ENCODE data around the gene EPHA3.

Gene EPHA3

GRCh38 chr3:89227634-89228033 is 120.2 kb downstream of the EPHA3 start:
- no peak for ATAC-seq (ENCODE audit: low read depth)

DNA sequence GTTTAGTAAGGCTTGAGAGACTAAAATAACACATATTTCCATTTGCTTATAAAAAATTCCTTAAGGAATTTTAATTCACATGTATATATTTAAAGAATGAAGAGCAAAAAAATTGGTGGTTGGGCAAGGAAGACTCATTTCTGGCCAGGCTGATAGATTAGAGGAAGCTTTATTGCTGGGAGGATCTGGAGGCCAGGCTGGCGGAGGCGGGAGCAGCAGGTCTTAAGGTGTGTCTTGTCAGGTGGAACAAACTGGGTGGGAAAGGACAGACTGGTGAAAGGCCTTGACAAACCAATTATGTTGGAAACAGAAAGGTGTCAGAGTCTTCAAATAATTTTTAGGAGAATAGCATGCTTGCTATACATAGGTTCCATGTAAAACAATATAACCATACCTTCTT is 124.7 kb downstream of the EPHA3 start:
- DNase-seq (ENCODE audit: low spot score) (no peak), ATAC-seq (ENCODE audit: low read depth) (no peak)
- TF ChIP-seq CTCF (IDR thresholded peaks at IDR 0.05; ENCODE audit: poor library complexity, severe bottlenecking), result no peak
- H3K27ac ChIP-seq (ENCODE audit: poor library complexity, severe bottlenecking), result no peak overlapping the region
- H3K9me3 ChIP-seq (ENCODE audit: severe bottlenecking), result no peaks in the 10 kb centered on the region
- peaks cover 9% of the 10 kb centered on the region for H3K4me1 ChIP-seq (ENCODE audit: insufficient read depth, poor library complexity, severe bottlenecking)
- no peaks in the 10 kb centered on the region for H3K27me3 ChIP-seq (ENCODE audit: insufficient read depth, poor library complexity, severe bottlenecking)
- no peaks in the 10 kb centered on the region for H3K36me3 ChIP-seq (ENCODE audit: low read depth)
- no peak overlapping the region for H3K4me3 ChIP-seq (ENCODE audit: severe bottlenecking)

More at GRCh38 chr3:89227634-89228033, 120.2 kb downstream of the EPHA3 start:
- Histone ChIP-seq H3K4me3 (ENCODE audit: severe bottlenecking) (no peak overlapping the region), H3K4me1 (ENCODE audit: insufficient read depth, poor library complexity, severe bottlenecking) (peaks cover 12% of the 10 kb centered on the region), H3K36me3 (ENCODE audit: low read depth) (no peaks in the 10 kb centered on the region), H3K27ac (ENCODE audit: poor library complexity, severe bottlenecking) (no peak overlapping the region), H3K27me3 (ENCODE audit: insufficient read depth, poor library complexity, severe bottlenecking) (no peaks in the 10 kb centered on the region), H3K9me3 (ENCODE audit: severe bottlenecking) (no peaks in the 10 kb centered on the region)
- TF ChIP-seq CTCF (IDR thresholded peaks at IDR 0.05; ENCODE audit: poor library complexity, severe bottlenecking), result no peak
- no peak for DNase-seq (ENCODE audit: low spot score)

DNA sequence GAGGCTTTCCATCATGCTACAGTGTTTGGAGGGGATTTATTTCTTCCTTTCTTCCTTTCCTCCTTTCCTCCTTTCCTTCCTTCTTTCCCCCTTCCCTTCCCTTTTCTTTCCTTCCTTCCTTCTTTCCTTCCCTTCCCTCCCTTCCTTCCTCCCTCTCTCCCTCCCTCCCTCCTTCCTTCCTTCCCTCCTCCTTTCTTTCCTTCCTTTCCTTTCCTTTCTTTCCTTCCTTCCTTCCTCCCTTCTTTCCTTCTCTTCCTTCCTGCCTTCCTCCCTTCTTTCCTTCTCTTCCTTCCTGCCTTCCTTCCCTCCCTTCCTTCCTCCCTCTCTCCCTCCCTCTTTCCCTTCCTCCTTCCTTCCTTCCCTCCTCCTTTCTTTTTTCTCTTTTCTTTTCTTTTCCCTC is 127.2 kb downstream of the EPHA3 start:
- Histone ChIP-seq H3K4me1 (ENCODE audit: insufficient read depth, poor library complexity, severe bottlenecking) (no peaks in the 10 kb centered on the region), H3K27me3 (ENCODE audit: insufficient read depth, poor library complexity, severe bottlenecking) (no peaks in the 10 kb centered on the region), H3K4me3 (ENCODE audit: severe bottlenecking) (no peak overlapping the region), H3K27ac (ENCODE audit: poor library complexity, severe bottlenecking) (no peak overlapping the region), H3K36me3 (ENCODE audit: low read depth) (no peaks in the 10 kb centered on the region), H3K9me3 (ENCODE audit: severe bottlenecking) (no peaks in the 10 kb centered on the region)
- DNase-seq (ENCODE audit: low spot score) (no peak), ATAC-seq (ENCODE audit: low read depth) (no peak)
- TF ChIP-seq CTCF (IDR thresholded peaks at IDR 0.05; ENCODE audit: poor library complexity, severe bottlenecking), result no peak

DNA sequence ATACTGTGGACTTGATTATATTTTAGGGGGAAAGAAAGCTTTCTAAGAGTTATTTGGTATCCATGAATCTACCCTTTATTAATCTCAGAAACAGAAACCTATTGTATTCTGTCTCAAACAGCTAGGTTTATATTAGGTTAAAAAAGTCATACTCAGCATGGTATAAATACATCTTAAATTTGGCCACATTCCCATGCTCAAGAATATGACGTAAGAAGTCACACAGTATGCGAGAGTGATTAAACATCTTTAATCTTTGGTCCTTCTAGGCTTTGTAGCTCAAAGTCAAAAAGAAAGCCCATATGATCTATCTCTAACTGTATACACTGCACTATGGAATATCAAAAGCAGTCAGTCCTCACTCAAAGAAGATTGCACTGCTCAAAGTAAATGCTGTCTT is 131.4 kb downstream of the EPHA3 start:
- no peaks in the 10 kb centered on the region for H3K9me3 ChIP-seq (ENCODE audit: severe bottlenecking)
- DNase-seq (ENCODE audit: low spot score) (no peak), ATAC-seq (ENCODE audit: low read depth) (no peak)
- H3K27me3 ChIP-seq (ENCODE audit: insufficient read depth, poor library complexity, severe bottlenecking), result no peaks in the 10 kb centered on the region
- H3K4me1 ChIP-seq (ENCODE audit: insufficient read depth, poor library complexity, severe bottlenecking), result no peaks in the 10 kb centered on the region
- no peak for TF ChIP-seq CTCF (IDR thresholded peaks at IDR 0.05; ENCODE audit: poor library complexity, severe bottlenecking)
- no peak overlapping the region for H3K4me3 ChIP-seq (ENCODE audit: severe bottlenecking)
- no peaks in the 10 kb centered on the region for H3K36me3 ChIP-seq (ENCODE audit: low read depth)
- no peak overlapping the region for H3K27ac ChIP-seq (ENCODE audit: poor library complexity, severe bottlenecking)

DNA sequence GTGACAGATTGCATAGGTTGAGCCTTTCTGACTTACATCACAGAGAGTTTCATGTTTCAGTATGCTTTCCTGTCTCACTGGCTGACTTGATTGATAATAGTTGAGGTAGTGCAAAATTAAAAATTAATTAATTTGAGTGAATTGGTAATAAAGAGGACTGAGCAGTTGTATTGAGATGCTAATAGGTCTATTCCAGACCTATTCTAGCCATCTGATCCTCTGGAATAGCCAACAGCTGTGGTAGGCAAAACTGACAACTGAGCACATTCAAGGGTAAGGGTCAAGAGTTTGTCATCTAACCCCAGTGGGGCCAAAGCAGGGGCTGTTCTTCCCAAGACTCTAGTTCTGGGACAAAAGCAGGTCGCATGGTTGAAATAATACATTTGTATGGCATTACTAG is 132.4 kb downstream of the EPHA3 start:
- H3K36me3 ChIP-seq (ENCODE audit: low read depth), result no peaks in the 10 kb centered on the region
- H3K4me3 ChIP-seq (ENCODE audit: severe bottlenecking), result no peak overlapping the region
- no peak for DNase-seq (ENCODE audit: low spot score)
- no peaks in the 10 kb centered on the region for H3K27me3 ChIP-seq (ENCODE audit: insufficient read depth, poor library complexity, severe bottlenecking)
- no peak for TF ChIP-seq CTCF (IDR thresholded peaks at IDR 0.05; ENCODE audit: poor library complexity, severe bottlenecking)
- H3K9me3 ChIP-seq (ENCODE audit: severe bottlenecking), result no peaks in the 10 kb centered on the region
- no peaks in the 10 kb centered on the region for H3K4me1 ChIP-seq (ENCODE audit: insufficient read depth, poor library complexity, severe bottlenecking)
- ATAC-seq (ENCODE audit: low read depth), result no peak
- H3K27ac ChIP-seq (ENCODE audit: poor library complexity, severe bottlenecking), result no peak overlapping the region
